GM10248 (cell line): ENCODE results near the gene SYT9.

ENCODE experiments used
- CTCF ChIA-PET: fragments of 300-600 bp; sonication (Branson Sonifier 250); formaldehyde crosslinking; extraction: SDS; loops from one replicate; lab custom pipeline; 2021; ENCODE audit warnings: antibody characterized with exemption; lab: Yijun Ruan, JAX
- POLR2A ChIA-PET: fragments of 350-650 bp; sonication (Branson Sonifier 250); formaldehyde crosslinking; extraction: SDS; loops from one replicate; lab custom pipeline; 2020; ENCODE audit warnings: antibody characterized with exemption; lab: Yijun Ruan, JAX
- DNase-seq: peaks from one replicate; pipeline ENCODE4 v3.0.0; 2012; ENCODE audit errors: extremely low spot score
- TF ChIP-seq, protein P1 (sequence below): IDR thresholded peaks from 2 replicates; pipeline ENCODE4 v1.5.1; 2012; ENCODE audit warnings: mild to moderate bottlenecking, low read depth; ENCODE audit errors: extremely low read depth, missing control alignments, control extremely low read depth

SYT9 gene

GRCh38 chr11:7444091-7444981 lies 192.6 kb downstream of the SYT9 start:
- TF ChIP-seq, protein P1, sequence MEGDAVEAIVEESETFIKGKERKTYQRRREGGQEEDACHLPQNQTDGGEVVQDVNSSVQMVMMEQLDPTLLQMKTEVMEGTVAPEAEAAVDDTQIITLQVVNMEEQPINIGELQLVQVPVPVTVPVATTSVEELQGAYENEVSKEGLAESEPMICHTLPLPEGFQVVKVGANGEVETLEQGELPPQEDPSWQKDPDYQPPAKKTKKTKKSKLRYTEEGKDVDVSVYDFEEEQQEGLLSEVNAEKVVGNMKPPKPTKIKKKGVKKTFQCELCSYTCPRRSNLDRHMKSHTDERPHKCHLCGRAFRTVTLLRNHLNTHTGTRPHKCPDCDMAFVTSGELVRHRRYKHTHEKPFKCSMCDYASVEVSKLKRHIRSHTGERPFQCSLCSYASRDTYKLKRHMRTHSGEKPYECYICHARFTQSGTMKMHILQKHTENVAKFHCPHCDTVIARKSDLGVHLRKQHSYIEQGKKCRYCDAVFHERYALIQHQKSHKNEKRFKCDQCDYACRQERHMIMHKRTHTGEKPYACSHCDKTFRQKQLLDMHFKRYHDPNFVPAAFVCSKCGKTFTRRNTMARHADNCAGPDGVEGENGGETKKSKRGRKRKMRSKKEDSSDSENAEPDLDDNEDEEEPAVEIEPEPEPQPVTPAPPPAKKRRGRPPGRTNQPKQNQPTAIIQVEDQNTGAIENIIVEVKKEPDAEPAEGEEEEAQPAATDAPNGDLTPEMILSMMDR = no peak
- no peak for DNase-seq
- ChIA-PET CTCF (interaction anchor here (1.5 to 5.9 kb wide), 12 partner anchors 9 to 633 kb away, joined by 3 to 78 read pairs (median 10); no protein-coding TSS in a partner anchor), POLR2A (no interaction called here)

DNA sequence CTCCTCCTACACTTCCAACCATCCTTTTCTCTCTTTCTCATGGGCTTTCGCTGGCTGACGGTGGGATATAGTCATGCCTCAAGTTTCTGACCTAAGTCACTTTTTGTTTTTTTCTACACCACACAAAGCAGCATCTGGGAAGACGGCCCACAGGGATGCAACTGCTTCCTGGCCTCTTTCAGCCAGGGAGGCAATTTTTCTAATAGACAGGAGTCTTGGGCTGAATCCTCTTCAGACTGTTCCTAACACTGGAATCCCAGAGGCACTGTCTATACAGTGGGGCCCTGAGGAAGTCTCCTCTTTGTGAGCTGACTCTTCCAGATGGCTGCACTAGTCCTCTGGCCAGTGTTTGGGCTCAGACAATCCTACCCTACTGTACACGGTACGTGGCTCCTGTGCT lies 193.9 kb downstream of the SYT9 start:
- ChIA-PET CTCF (interaction anchor here (1.0 to 5.6 kb wide), 7 partner anchors 9 to 349 kb away, joined by 3 to 60 read pairs (median 6); no protein-coding TSS in a partner anchor), POLR2A (interaction anchor here (0.6 kb wide), 1 partner anchor 1241 kb away, joined by 3 read pairs; no protein-coding TSS in a partner anchor)
- TF ChIP-seq, protein P1 = no peak
- DNase-seq = no peak

DNA sequence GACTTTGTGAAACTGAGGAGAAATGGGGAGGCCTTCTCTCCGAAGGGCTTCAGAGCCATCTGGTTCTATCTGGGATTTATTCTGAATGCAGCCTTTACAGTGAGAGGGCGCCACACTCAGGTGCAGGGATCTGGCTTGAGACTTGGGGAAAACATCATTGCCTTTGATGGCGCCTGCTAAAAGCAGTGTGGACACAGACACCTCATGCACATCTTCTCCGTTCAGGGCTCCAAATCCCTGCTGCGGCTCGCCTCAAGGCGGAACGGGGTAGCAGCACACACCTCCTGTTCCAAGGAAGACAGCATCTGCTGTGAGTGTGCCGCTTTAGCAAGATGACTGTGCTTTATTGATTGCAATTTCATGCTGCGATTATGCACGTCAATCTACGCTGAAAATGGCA lies 196.5 kb downstream of the SYT9 start:
- no peak for DNase-seq
- ChIA-PET CTCF (no interaction called here), POLR2A (no interaction called here)
- TF ChIP-seq, protein P1 = no peak

GRCh38 chr11:7449211-7449840 lies 197.6 kb downstream of the SYT9 start:
- DNase-seq = no peak
- POLR2A ChIA-PET = no interaction called here
- CTCF ChIA-PET = interaction anchor here (1.4 to 8.0 kb wide), 4 partner anchors 7 to 97 kb away, joined by 3 to 76 read pairs (median 7); no protein-coding TSS in a partner anchor
- TF ChIP-seq, protein P1 = no peak

DNA sequence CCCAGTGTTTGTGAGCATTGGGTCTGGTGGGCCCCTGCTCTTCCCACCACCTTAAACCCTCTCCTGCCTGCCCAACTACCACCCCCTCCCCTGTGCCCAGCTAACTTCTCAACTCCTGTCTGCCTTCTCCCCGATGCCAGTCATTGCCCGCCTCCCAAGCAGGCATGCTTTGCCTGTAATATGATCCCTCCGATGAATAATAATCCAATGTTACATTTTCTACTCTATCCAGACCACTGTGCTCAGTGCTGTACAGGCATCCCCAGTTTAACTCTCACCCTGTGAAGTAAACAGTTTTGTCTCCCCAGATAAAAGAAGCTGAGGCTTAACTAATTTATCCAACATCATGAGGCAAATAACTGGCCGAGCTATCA lies 198.1 kb downstream of the SYT9 start:
- DNase-seq = no peak
- POLR2A ChIA-PET = no interaction called here
- CTCF ChIA-PET = interaction anchor here (1.4 to 8.0 kb wide), 6 partner anchors 7 to 97 kb away, joined by 3 to 76 read pairs (median 6); no protein-coding TSS in a partner anchor
- TF ChIP-seq, protein P1 = no peak

DNA sequence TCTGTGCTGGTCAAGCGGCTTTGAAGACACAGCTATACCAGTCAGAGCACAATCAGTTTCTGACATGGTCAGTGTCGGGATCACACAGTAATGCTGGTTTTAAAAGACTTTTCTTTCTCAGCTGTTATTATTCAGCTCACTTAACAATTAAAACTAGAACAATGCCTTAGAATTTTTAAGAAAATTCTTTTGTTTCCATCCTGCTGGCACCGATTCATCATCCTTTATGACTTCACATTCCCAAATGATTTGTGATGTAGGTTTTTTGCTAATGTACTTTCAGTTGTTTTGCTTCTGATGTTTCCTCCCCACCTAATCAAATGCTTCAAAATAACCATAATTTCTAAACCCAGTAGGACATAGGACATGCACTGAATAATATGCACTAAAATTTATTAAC lies 199.1 kb downstream of the SYT9 start:
- no peak for DNase-seq
- ChIA-PET CTCF (interaction anchor here (0.9 to 8.0 kb wide), 8 partner anchors 8 to 98 kb away, joined by 3 to 76 read pairs (median 4); no protein-coding TSS in a partner anchor), POLR2A (no interaction called here)
- TF ChIP-seq, protein P1 = no peak
